Prostate gland (tissue), 2 donors: ENCODE measurements around the gene VPS37C. TPM values are rescaled to one million over a fixed set of nuclear protein-coding genes. Genes with fewer than 3 reads are reported as not detected.

ENCODE experiments used
- DNase-seq: peaks from one replicate; pipeline ENCODE4 v3.0.0-alpha.2; 2019; ENCODE audit warnings: low spot score
- H3K27ac ChIP-seq, 2 donors: fragments of 200-600 bp; sonication (generic); 2 replicates each; pipeline ENCODE4 v1.5.1; 2017 to 2019
- H3K27me3 ChIP-seq: fragments of 200-600 bp; sonication (generic); replicated peaks from 2 replicates; pipeline ENCODE4 v1.5.1; 2019; ENCODE audit not compliant: insufficient read depth
- H3K36me3 ChIP-seq, 2 donors: fragments of 200-600 bp; sonication (generic); 1 replicate in 1 of 2; 2 replicates in 1 of 2; pipeline versions ENCODE4 v1.5.1 to v1.8.1; 2017 to 2019
- H3K4me1 ChIP-seq: fragments of 200-600 bp; sonication (generic); replicated peaks from 2 replicates; pipeline ENCODE4 v1.5.1; 2019
- H3K4me3 ChIP-seq, 2 donors: fragments of 200-600 bp; sonication (generic); 2 replicates each; pipeline ENCODE4 v1.5.1; 2017 to 2019
- H3K9me3 ChIP-seq: fragments of 200-600 bp; sonication (generic); 2 replicates; pipeline ENCODE4 v1.5.1; 2017
- CTCF ChIP-seq, 4 experiments: fragments of 200-600 bp in 2 of 4; fragments of 450-650 bp in 2 of 4; sonication (generic) in 2 of 4; IDR thresholded peaks; 1 replicate in 3 of 4; 2 replicates in 1 of 4; pipeline ENCODE4 v1.5.1; 2016 to 2019; ENCODE audit warnings: antibody characterized with exemption in 4 of 4, mild to moderate bottlenecking in 2 of 4, moderate library complexity in 2 of 4
- POLR2A ChIP-seq: fragments of 450-650 bp; IDR thresholded peaks from one replicate; pipeline ENCODE4 v1.6.1; 2016; ENCODE audit warnings: antibody characterized with exemption, mild to moderate bottlenecking
- POLR2AphosphoS5 ChIP-seq: sonication (generic); formaldehyde crosslinking; IDR thresholded peaks from one replicate; pipeline ENCODE4 v1.6.1; 2017; ENCODE audit warnings: antibody characterized with exemption
- WGBS: methylation state at CpG from one replicate; pipeline ENCODE4 v1.1.5; 2018; 5-methylcytosine and 5-hydroxymethylcytosine counted together
- intact Hi-C: fragments of 100-400 bp; cut with DNase I; formaldehyde crosslinking; loops from one replicate; pipeline ENCODE4 v1.14.2; 2022
- total RNA-seq, 2 donors: library from RNA; depleted of rRNA; stranded (reverse); fragments of >200 nt; gene quantifications; one replicate each; pipeline ENCODE4 v1.1.0, GENCODE V29; 2016

The VPS37C gene
- total RNA-seq, 2 donors from 2014 or later: 32.2 to 38.8 TPM

GRCh38 chr11:61163714-61164605 is 2.7 kb upstream of the VPS37C start:
- no peak for DNase-seq
- intact Hi-C loops: loop anchor here (5.0 kb wide), 1 partner anchor 252 kb away; the partner anchor contains the start of gene TMEM109
- Histone ChIP-seq H3K27me3 (no peaks in the 10 kb centered on the region), H3K4me3 (no peak overlapping the region), H3K4me1 (peaks cover 5% of the 10 kb centered on the region), H3K9me3 (no peaks in the 10 kb centered on the region), H3K27ac (peak overlapping the region in 1 of 2 donors; percentile 81), H3K36me3 (no peaks in the 10 kb centered on the region)
- TF ChIP-seq POLR2A (no peak), POLR2AphosphoS5 (no peak), CTCF (IDR thresholded peaks at IDR 0.05) (no peak)
- WGBS: 86% methylated on average over 13 of the region's 13 CpGs

- 92% methylated on average over 4 of the region's 4 CpGs for WGBS
- intact Hi-C loops: loop anchor here (5.0 kb wide), 1 partner anchor 251 kb away; the partner anchor contains the start of gene TMEM109
These were observed 1.8 kb upstream of the VPS37C start for GRCh38 chr11:61163021-61163420.

GRCh38 chr11:61162092-61162941 is 1.1 kb upstream of the VPS37C start:
- WGBS: 68% methylated on average over 8 of the region's 8 CpGs
- Histone ChIP-seq H3K27ac (peak overlapping the region; percentile 99), H3K27me3 (no peaks in the 10 kb centered on the region), H3K9me3 (no peaks in the 10 kb centered on the region), H3K36me3 (no peaks in the 10 kb centered on the region), H3K4me3 (peak overlapping the region; percentile 86 to 87), H3K4me1 (peaks cover 5% of the 10 kb centered on the region)
- intact Hi-C loops: loop anchor here (5.0 kb wide), 1 partner anchor 250 kb away; the partner anchor contains the start of gene TMEM109
- no peak for TF ChIP-seq POLR2A
- no peak for TF ChIP-seq POLR2AphosphoS5
- TF ChIP-seq CTCF (IDR thresholded peaks at IDR 0.05): no peak
- no peak for DNase-seq

More at GRCh38 chr11:61163021-61163420, 1.8 kb upstream of the VPS37C start:
- Histone ChIP-seq H3K4me3 (no peak overlapping the region), H3K27ac (no peak overlapping the region), H3K4me1 (peaks cover 5% of the 10 kb centered on the region), H3K36me3 (no peaks in the 10 kb centered on the region), H3K9me3 (no peaks in the 10 kb centered on the region), H3K27me3 (no peaks in the 10 kb centered on the region)
- DNase-seq: no peak
- TF ChIP-seq POLR2AphosphoS5: no peak
- no peak for TF ChIP-seq CTCF (IDR thresholded peaks at IDR 0.05)
- no peak for TF ChIP-seq POLR2A

GRCh38 chr11:61160487-61161189 is 588 bp downstream of the VPS37C start:
- Histone ChIP-seq H3K4me1 (peaks cover 5% of the 10 kb centered on the region), H3K27ac (peak overlapping the region; percentile 99), H3K4me3 (peak overlapping the region; percentile 86 to 87), H3K9me3 (no peaks in the 10 kb centered on the region), H3K27me3 (no peaks in the 10 kb centered on the region), H3K36me3 (no peaks in the 10 kb centered on the region)
- WGBS: 3% methylated on average over 25 of the region's 25 CpGs
- DNase-seq: no peak
- intact Hi-C loops: loop anchor here (5.0 kb wide), 1 partner anchor 248 kb away; the partner anchor contains the start of gene TMEM109
- TF ChIP-seq POLR2A: no peak
- TF ChIP-seq POLR2AphosphoS5: no peak
- no peak for TF ChIP-seq CTCF (IDR thresholded peaks at IDR 0.05)
